Left ventricle myocardium superior (tissue), 1 donor: ENCODE measurements around the gene CHI3L2. TPM values are rescaled to one million over a fixed set of nuclear protein-coding genes. Genes with fewer than 3 reads are reported as not detected.

ENCODE experiments used
- ATAC-seq: fragments of 200-7000 bp; cut with Tn5 transposase; one replicate; pipeline ENCODE4 v1.9.1; 2020; ENCODE audit warnings: mild to moderate bottlenecking, moderate library complexity
- DNase-seq: peaks from one replicate; pipeline ENCODE4 v3.0.0-alpha.2; 2020
- intact Hi-C: fragments of 100-400 bp; cut with micrococcal nuclease; formaldehyde crosslinking; loops from one replicate; pipeline ENCODE4 v1.11.0; 2022
- total RNA-seq: library from RNA; stranded (reverse); fragmentation: NEBNext Ultra II Directional; extraction: Animal tissue kit (Norgen Biotek cat#: 25700); gene quantifications from one replicate; pipeline ENCODE4 v1.2.1, GENCODE V29; 2021
- donor health status: DM: no; HTN: yes; CAD: no; lungs with severe emphysema.

The CHI3L2 gene
- total RNA-seq, 1 donor from 2014 or later, result 4.7 TPM

DNA sequence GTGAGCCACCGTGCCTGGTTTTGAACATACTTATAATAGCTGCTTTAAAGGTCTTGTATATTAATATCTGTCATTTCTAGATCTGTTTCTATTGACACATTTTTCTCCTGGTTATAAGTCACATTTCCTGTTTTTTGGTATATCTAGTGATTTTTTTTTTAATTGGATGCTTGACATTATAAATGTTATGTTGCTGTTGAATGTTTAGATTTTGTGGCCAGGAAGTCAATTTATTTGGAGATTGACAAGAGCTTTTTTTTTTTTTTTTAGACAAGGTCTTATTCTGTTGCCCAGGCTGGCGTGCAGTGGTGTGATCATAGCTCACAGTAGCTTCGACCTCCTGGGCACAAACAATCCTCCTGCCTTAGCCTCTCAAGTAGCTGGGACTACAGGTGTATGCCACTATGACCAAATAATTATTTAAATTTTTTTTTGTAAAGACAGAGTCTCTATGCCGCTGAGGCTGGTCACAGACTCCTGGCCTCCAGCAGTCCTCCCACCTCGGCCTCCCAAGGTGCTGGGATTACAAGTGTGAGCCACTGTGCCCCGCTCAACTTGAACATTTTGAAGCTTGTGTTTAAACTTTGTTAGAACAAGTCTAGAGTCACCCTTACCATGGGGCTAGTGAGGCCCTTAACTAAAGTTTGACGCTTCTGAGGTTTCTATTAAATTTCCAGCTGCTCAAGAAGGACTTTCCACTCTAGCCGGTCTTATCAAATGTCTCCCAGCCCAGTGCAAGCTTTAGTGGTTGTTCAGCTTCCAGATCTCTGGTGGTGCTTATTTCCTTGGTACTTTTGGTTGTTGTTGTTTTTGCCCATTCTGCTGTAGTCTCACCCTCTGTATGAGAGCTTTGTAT, 8.6 kb upstream of the CHI3L2 start:
- intact Hi-C loops, result no loop called here
- no peak for ATAC-seq
- no peak for DNase-seq

DNA sequence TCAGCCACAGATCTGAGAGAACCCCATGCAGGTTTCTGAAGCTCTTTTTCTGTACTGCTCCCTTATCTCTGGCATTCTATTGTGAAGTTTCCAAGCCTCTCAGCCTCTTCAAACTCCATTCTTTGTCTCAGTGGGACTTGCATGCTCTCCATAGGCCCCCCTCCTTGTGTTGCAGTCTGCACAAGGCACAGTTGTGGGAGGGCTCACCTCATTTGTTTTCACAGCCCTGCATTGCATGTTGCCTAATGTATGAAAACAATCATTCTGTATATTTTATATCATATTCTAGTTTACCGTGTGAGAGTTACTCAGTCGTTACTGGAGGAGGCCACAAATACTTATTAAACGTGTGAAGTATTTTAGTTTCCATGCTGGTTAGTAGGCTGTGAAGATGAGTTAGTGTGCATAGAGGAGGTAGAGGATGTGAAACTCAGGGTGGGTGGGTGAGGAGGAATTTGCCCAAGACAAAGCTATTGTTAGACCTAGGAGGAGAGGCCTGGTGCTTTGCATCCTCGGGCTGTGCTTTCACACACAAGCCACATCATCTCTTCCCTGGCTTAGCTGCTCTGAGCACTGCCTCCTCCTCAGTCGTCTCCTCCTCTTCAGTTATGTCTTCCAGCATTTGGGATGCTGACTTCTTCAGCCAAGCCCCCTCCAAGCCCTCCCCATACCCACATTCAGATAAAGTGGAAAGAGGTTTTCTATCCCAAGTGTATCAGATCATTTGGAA, 7.8 kb upstream of the CHI3L2 start:
- ATAC-seq, result peak; percentile 53
- intact Hi-C loops, result loop anchor here (5.0 to 10.0 kb wide), 2 partner anchors 115 to 183 kb away; no protein-coding TSS in a partner anchor

DNA sequence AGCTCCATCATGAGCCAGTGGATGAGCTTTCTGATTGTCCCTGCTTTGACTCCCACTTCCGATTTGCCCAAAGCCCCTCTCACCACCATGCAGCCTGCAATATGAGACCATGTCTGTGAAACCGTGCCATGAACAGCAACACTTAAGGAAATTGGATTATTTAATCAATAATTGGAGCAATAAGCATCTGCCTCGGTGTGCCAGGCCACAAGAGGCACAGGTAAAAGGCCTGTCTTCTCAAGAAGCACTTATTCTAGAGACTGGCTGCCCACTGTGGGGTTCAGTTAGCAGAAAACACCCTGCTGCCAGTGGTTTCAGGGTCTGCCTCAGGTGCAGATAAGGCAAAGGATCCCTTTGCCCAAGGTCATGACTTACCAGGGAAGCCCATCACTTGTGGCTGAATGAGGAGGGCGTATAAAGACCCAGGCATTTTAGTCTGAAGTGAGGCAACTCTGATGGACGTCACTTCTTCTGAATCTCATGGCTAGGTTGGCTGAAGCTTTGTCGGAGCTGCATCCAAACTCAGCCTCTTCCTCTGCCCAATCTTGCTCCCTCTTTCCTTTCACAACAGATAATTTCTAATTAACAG, 7.1 kb upstream of the CHI3L2 start:
- ATAC-seq, result no peak
- no peak for DNase-seq
- intact Hi-C loops, result loop anchor here (5.0 to 10.0 kb wide), 2 partner anchors 114 to 182 kb away; no protein-coding TSS in a partner anchor

More for the DNA sequence above, 7.8 kb upstream of the CHI3L2 start:
- DNase-seq, result no peak

GRCh38 chr1:111221276-111221632, 6.3 kb upstream of the CHI3L2 start:
- DNase-seq (no peak), ATAC-seq (no peak)
- intact Hi-C loops, result loop anchor here (5.0 to 10.0 kb wide), 2 partner anchors 114 to 181 kb away; no protein-coding TSS in a partner anchor

DNA sequence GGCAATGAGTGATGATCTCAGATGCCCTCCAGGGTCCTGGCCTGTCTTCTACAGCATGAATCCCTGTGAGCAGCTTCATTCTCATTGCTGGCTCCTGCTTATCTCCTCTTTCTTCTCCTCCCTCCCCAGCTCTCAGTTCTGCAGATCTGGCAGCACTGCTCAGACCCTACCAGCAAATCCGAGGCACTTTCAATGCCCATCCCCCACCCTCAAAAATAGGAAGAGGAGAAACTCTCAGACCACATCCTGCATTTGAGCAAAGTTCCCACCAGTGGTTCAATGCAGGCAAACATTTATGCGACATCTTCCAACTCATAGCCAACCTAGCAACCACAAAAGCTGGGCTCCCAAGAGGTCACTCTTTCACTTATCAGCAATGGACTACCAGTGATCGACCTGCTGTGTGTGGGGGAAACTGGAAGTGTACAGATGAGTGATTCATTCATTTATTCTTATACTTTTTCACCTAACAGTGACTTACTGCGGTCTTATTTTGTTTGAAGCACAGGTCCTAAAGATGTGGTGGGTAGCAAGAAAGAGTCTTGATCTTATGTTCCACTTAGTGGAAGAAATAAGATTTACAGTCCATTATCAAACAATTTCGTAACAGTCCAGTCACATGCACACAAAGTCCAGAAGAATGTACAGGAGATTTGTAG, 5.8 kb upstream of the CHI3L2 start:
- intact Hi-C loops, result loop anchor here (5.0 to 10.0 kb wide), 2 partner anchors 113 to 181 kb away; no protein-coding TSS in a partner anchor
- DNase-seq (no peak), ATAC-seq (peak; percentile 45)

DNA sequence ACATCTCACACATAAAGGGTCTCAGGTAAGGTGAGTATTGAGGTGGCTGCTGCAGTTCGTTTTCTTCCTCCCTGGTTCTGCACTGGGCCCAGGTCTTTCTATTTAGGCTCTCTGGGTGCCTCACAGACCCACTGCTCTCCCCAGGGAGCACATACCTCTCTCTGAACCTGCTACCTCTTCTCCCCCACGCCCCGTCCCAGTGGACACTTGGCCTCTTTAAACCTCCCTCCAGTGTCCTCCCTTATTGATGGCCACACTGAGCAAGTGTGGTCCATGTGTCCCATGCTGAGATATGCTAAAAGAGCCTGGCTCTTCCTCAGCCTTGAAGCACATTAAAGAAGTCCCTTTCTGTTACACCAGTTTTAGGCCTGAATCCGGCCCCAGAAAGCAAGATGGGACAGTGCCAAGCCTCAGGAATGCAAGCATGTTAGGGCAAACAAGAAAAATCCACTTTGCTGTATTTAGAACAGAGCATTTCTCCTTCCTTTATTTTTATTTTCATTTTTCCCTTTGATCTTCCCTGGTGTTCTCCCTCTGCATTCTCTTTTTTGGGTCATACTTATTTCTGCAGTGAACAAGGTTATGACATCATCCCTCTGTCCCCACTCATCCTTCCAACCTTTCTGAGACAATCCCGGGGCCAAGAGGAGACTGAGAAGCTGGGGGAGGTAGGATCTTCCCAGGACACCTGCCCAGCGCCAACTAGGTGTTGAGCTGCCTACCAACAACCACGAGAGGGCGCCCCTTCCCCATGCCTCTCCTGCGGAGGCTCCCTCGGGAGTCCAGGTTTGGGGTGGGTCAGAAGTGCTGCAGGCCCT, 5.0 kb upstream of the CHI3L2 start:
- peak; percentile 80 for ATAC-seq
- peak; percentile 83 for DNase-seq
- intact Hi-C loops, result loop anchor here (5.0 to 10.0 kb wide), 2 partner anchors 112 to 180 kb away; no protein-coding TSS in a partner anchor

DNA sequence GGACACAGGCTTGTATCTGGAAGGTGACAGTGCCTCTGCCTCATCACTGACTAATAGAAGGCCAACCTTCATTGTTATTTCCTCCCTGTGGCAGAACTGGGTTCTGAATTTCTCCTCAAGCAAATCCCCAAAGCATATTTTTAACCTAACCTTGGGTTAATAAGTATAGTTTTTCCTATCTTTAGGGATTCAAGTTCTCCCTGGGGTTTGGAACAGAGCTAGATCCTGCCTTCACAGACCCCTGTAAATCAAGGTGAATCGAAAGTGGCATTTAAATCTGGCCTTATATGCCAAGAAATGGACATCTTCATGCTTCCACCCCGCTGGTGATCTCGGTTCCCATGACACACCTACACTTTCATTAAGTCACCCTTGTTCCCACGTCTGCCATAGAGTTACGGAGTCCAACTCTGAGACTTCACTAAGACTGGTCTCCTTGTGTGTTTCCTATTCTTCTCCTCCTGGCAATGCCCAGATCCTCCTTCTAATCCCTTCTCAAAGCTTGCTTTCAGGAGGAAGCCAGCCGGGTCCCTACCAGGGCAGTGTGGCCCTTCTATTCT, 4.3 kb upstream of the CHI3L2 start:
- intact Hi-C loops, result loop anchor here (5.0 to 10.0 kb wide), 2 partner anchors 112 to 179 kb away; no protein-coding TSS in a partner anchor
- no peak for ATAC-seq

DNA sequence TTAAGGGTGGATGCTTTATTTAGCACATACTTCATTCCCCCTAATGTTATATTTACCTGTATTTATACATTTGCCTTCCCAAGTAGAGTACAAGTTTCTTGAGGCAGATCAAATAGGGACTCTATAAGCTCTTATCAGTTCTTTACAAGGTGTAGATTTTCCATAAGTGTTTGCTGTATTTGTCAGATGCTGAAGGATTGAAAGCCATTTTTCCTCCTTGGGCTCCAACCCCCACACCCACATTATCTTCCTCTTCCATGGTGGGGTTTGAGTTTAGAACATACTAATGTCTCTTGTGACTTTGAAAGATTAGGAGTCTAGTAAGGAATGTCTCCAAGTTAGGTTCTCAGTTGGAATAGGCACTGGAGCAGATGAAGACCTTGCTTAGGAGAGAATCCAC, 2.4 kb upstream of the CHI3L2 start:
- intact Hi-C loops, result loop anchor here (10.0 kb wide), 1 partner anchor 110 kb away; no protein-coding TSS in a partner anchor

More for the DNA sequence above, 4.3 kb upstream of the CHI3L2 start:
- DNase-seq, result no peak

DNA sequence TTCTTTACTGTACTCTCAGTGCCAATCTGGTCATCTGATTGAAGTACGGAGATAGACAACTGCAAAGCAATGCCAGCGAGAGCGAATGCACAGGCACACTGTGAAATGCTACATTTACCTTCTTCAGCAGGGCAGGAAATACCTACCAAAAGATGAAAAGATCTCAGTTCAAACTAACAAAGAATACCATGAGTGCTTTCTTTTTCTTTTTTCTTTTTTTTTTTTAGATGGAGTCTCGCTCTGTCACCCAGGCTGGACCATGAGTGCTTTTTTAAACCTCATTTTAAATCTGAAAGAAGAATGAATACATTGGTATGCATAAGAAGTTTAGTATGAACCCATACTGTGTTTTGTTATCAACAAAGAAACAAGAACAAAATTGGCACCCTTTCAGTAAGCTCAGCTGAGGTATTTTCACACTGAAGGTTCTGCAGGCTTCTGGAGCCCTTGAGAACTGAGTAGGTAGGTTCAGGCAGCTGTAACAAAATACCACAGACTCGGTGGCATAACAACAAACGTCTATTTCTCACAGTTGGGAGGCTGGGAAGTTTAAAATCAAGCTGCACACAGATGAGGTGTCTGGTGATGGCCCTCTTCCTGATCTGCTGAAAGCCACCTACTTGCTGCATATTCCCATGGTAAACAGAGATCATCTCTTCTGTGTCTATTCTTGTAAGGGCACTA, 1.7 kb upstream of the CHI3L2 start:
- no peak for ATAC-seq
- intact Hi-C loops, result loop anchor here (10.0 kb wide), 1 partner anchor 109 kb away; no protein-coding TSS in a partner anchor

More for the DNA sequence above, 2.4 kb upstream of the CHI3L2 start:
- ATAC-seq, result no peak
- no peak for DNase-seq

GRCh38 chr1:111227851-111228747, 586 bp downstream of the CHI3L2 start:
- peak; percentile 52 for DNase-seq
- ATAC-seq, result peak; percentile 98
- intact Hi-C loops, result loop anchor here (10.0 kb wide), 1 partner anchor 107 kb away; no protein-coding TSS in a partner anchor

More for the DNA sequence above, 1.7 kb upstream of the CHI3L2 start:
- DNase-seq, result no peak

GRCh38 chr1:111228748-111229126, 1.2 kb downstream of the CHI3L2 start:
- ATAC-seq, result no peak
- DNase-seq, result no peak
- intact Hi-C loops, result loop anchor here (10.0 kb wide), 1 partner anchor 106 kb away; no protein-coding TSS in a partner anchor

GRCh38 chr1:111232134-111232533, 4.6 kb downstream of the CHI3L2 start:
- ATAC-seq, result no peak
- intact Hi-C loops, result no loop called here

GRCh38 chr1:111234258-111234657, 6.7 kb downstream of the CHI3L2 start:
- intact Hi-C loops, result no loop called here
- ATAC-seq, result no peak

More at GRCh38 chr1:111232134-111232533, 4.6 kb downstream of the CHI3L2 start:
- DNase-seq, result no peak

DNA sequence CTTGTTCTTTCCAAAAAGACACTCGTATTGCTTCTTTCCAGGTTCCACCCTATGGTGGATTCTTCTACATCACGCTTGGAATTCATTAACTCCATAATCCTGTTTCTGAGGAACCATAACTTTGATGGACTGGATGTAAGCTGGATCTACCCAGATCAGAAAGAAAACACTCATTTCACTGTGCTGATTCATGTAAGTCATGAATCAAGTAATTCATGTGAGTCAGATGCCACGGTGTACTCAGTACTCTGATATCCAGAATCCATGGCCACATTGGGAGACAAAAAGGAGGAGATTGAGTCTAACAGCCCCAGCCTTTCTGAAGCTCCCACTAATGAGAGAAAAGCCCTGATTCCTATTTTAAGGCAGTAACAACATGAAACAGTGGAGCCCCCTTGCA, 7.4 kb downstream of the CHI3L2 start:
- intact Hi-C loops, result no loop called here
- DNase-seq (no peak), ATAC-seq (no peak)

More at GRCh38 chr1:111234258-111234657, 6.7 kb downstream of the CHI3L2 start:
- no peak for DNase-seq

DNA sequence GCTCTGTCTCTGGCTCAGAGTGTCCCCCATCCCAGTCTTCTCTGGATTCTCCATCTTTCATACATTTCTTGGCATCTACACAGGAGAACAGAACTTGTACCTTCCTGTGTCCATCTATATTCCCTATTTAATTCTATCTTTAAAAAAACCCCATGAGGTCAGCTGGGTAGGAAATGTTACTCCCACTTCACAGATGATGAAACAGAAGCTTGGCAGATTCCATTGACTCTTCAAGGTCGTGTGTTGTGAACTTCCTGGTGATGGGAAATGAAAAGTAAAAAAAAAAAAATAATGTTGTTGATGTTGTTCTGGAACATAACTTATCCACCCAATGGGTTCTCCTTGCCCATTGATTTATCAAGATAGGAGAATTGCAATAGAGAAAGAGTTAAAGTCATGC, 8.9 kb downstream of the CHI3L2 start:
- DNase-seq (no peak), ATAC-seq (peak; percentile 50)
- intact Hi-C loops, result no loop called here

DNA sequence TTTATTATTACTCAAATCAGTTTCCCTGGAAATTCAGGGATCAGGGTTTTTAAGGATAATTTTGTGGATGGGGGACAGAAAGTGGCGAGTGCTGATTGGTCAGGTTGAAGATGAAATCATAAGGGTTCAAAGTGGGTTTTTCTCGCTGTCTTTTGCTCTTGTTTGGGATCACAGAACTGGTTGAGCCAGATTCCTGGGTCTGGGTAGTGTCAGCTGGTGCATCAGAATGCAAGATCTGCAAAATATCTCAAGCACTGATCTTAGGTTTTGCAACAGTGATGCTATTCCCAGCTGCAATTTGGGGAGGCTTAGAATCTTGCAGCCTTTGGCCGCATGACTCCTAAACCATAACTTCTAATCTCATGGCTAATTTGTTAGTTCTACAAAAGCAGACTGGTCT, 9.3 kb downstream of the CHI3L2 start:
- intact Hi-C loops, result no loop called here
- DNase-seq (no peak), ATAC-seq (no peak)
